ENCODE data around the gene MTERF4. TPM values are rescaled to one million over a fixed set of nuclear protein-coding genes. Genes with fewer than 3 reads are reported as not detected.

The MTERF4 gene
- polyA plus RNA-seq, 6 donors from 2014 or later, result 45.7 to 71.2 (median 58.3) TPM

DNA sequence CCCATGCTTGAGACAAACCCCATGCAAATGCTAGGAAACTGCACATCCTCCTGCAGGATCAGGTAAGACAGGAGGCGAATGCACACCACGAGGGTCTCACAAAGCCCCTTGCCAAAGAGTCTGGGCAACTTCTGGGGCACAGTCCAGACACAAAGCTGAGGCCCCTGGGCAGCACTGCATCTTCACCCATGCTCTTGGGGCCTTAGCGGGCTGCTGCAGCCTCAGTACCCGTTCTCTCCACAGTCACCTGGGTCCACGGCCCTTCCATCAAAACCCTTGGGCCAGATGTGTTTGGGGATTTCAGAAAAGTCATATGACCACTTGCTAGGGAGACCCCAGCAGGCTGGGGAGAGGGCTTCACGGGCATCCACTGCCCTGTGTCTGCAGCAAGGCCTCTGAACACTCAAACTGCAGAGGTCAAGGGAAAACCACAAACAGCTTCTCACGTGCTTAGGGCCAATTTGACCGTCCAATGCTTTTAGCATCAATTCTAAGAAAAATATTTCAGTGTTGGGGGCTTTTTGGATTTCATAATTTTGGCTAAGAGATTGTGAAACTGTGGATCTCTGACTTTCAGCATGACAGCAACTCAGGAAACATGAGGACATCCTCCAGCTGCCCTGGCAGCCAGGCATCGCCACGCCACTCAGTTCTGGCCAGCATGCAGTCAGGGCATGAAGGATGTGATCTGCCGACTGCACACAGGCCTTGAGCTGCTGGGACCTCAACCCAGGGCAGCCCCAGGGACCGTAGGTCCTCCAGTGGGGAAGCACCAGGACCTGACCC is 27.2 kb upstream of the MTERF4 start:
- DNase-seq (no peak), ATAC-seq (ENCODE audit: low read depth in 2 of 2) (no peak)
- Mint-ChIP-seq H3K9me3 (peaks cover 0 to 3% (median 0%) of the 10 kb centered on the region in 7 donors), H3K36me3 (peaks cover 4 to 10% of the 10 kb centered on the region in 2 donors), H3K27me3 (no peaks in the 10 kb centered on the region), H3K27ac (peak overlapping the region; percentile 77 to 100 (median 91)), H3K4me3 (peak overlapping the region in 3 of 8 donors; percentile 26 to 82 (median 66)), H3K4me1 (peaks cover 24 to 42% (median 30%) of the 10 kb centered on the region in 3 donors)

GRCh38 chr2:241128266-241128665 is 26.2 kb upstream of the MTERF4 start:
- Mint-ChIP-seq H3K4me3 (peak overlapping the region in 5 of 8 donors; percentile 50 to 85 (median 72)), H3K9me3 (peaks cover 0 to 3% (median 0%) of the 10 kb centered on the region in 7 donors), H3K4me1 (peaks cover 24 to 42% (median 30%) of the 10 kb centered on the region in 3 donors), H3K27ac (peak overlapping the region; percentile 94 to 100 (median 99)), H3K27me3 (no peaks in the 10 kb centered on the region), H3K36me3 (peaks cover 4 to 9% of the 10 kb centered on the region in 2 donors)
- DNase-seq (no peak), ATAC-seq (ENCODE audit: low read depth in 2 of 2) (no peak)

GRCh38 chr2:241126771-241127202 is 24.7 kb upstream of the MTERF4 start:
- Mint-ChIP-seq H3K27ac (peak overlapping the region; percentile 63 to 100 (median 99)), H3K4me3 (peak overlapping the region in 3 of 8 donors; percentile 15 to 82 (median 69)), H3K27me3 (no peaks in the 10 kb centered on the region), H3K4me1 (peaks cover 24 to 37% (median 30%) of the 10 kb centered on the region in 3 donors), H3K36me3 (peaks cover 0 to 6% of the 10 kb centered on the region in 2 donors), H3K9me3 (peaks cover 0 to 3% (median 0%) of the 10 kb centered on the region in 7 donors)
- ATAC-seq (ENCODE audit: low read depth in 2 of 2) (no peak), DNase-seq (no peak)

DNA sequence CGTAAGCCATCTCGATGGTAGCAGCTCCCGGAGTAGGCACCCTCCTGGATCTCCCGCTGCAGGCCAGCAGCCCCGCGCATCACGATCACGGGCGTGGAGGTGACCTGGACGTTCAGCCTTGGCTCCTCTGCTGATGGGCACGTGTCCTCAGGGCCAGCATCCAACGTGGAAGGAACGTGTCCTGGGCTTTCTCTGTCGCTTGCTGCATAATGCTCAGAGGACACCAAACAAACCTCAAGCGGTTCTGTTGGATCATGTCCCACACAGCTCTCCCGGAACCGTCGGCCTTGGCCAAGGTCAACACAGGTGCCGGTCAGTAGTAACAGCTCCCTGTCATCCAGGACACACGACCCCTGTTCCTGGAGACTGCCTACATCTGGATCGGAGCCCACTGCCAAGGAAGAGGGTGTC is 24.1 kb upstream of the MTERF4 start:
- Mint-ChIP-seq H3K9me3 (peaks cover 0 to 3% (median 0%) of the 10 kb centered on the region in 7 donors), H3K4me1 (peaks cover 24 to 37% (median 30%) of the 10 kb centered on the region in 3 donors), H3K27ac (peak overlapping the region; percentile 63 to 100 (median 84)), H3K27me3 (no peaks in the 10 kb centered on the region), H3K36me3 (peaks cover 2 to 8% of the 10 kb centered on the region in 2 donors), H3K4me3 (peak overlapping the region in 1 of 8 donors; percentile 50)
- DNase-seq, result no peak
- ATAC-seq (ENCODE audit: low read depth in 2 of 2), result no peak

DNA sequence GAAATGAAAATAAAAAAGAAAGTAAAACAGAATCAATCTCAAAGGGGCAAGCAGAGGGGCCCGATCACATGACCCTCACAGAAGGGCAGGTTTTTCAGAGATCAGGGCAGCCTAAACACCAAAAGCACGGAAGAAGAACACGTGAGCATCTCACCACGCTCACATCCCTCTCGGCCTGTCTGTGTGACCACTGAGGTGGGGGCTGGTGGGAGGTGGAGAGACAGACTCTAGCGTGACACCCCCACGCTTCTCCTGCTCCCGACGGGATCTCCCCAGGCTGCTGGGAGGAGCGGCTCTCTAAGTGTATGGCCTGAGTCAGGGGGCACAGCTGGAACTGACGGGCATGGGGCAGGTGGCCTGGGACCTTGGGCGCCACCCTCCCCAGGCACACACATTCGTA is 23.5 kb upstream of the MTERF4 start:
- Mint-ChIP-seq H3K4me1 (peaks cover 20 to 37% (median 30%) of the 10 kb centered on the region in 3 donors), H3K27ac (peak overlapping the region; percentile 22 to 100 (median 90)), H3K4me3 (peak overlapping the region in 4 of 8 donors; percentile 29 to 60 (median 40)), H3K27me3 (no peaks in the 10 kb centered on the region), H3K9me3 (peaks cover 0 to 3% (median 0%) of the 10 kb centered on the region in 7 donors), H3K36me3 (peaks cover 8 to 12% of the 10 kb centered on the region in 2 donors)
- ATAC-seq (ENCODE audit: low read depth in 2 of 2) (no peak), DNase-seq (no peak)

GRCh38 chr2:241123816-241124536 is 21.9 kb upstream of the MTERF4 start:
- Mint-ChIP-seq H3K9me3 (peaks cover 0 to 3% (median 0%) of the 10 kb centered on the region in 7 donors), H3K27ac (peak overlapping the region in 4 of 6 donors; percentile 18 to 90 (median 62)), H3K4me1 (peaks cover 16 to 33% (median 26%) of the 10 kb centered on the region in 3 donors), H3K4me3 (peak overlapping the region in 1 of 8 donors; percentile 35), H3K27me3 (no peaks in the 10 kb centered on the region), H3K36me3 (peaks cover 12 to 15% of the 10 kb centered on the region in 2 donors)
- DNase-seq, result no peak
- ATAC-seq (ENCODE audit: low read depth in 2 of 2), result no peak

DNA sequence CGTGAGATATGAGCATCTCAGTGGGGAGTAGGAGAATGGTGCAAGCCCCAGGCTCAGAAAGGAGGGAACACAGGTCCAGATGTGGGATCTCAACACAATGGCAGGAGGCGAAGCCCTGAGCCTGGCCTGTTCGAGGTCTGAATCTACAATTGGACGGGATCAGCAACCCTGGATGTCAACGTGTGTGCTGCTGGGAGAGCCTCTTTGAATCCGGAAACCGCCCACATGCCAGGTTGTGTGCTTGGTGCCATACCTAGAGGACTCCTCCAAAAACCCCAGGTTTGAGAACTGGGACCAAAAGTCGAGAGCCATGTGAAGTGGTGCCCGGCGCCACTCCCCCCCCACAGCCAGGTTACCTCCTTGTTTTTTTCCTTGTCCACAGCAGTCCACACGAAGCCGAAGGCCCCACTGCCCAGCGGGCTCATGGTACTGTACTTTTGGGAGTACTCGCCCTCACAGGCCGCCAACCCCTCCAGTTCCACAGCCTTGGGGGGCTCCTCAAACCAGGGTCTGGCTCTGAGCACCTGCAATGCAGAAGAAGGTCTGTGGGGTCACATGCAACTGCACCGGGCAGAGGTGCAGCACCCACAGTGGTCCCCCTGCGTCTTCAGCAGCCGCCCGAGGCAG is 20.4 kb upstream of the MTERF4 start:
- H3K9me3 Mint-ChIP-seq, result no peaks in the 10 kb centered on the region
- peak overlapping the region in 2 of 6 donors; percentile 9 to 69 for H3K27ac Mint-ChIP-seq
- ATAC-seq (ENCODE audit: low read depth in 2 of 2), result no peak
- peaks cover 12 to 23% of the 10 kb centered on the region in 2 donors for H3K36me3 Mint-ChIP-seq
- no peak for DNase-seq
- no peak overlapping the region for H3K4me3 Mint-ChIP-seq
- H3K4me1 Mint-ChIP-seq, result peaks cover 3 to 19% (median 16%) of the 10 kb centered on the region in 3 donors
- no peaks in the 10 kb centered on the region for H3K27me3 Mint-ChIP-seq

GRCh38 chr2:241121008-241121407 is 18.9 kb upstream of the MTERF4 start:
- peak overlapping the region in 2 of 6 donors; percentile 50 to 69 for H3K27ac Mint-ChIP-seq
- peaks cover 12 to 34% of the 10 kb centered on the region in 2 donors for H3K36me3 Mint-ChIP-seq
- ATAC-seq (ENCODE audit: low read depth in 2 of 2) (no peak), DNase-seq (no peak)
- peaks cover 0 to 6% (median 6%) of the 10 kb centered on the region in 3 donors for H3K4me1 Mint-ChIP-seq
- no peak overlapping the region for H3K4me3 Mint-ChIP-seq
- no peaks in the 10 kb centered on the region for H3K27me3 Mint-ChIP-seq
- H3K9me3 Mint-ChIP-seq, result no peaks in the 10 kb centered on the region

- peak overlapping the region in 2 of 6 donors; percentile 33 to 69 for H3K27ac Mint-ChIP-seq
- no peak for DNase-seq
Observed at GRCh38 chr2:241120440-241120839, 18.4 kb upstream of the MTERF4 start.

GRCh38 chr2:241118737-241119505 is 16.8 kb upstream of the MTERF4 start:
- DNase-seq, result no peak
- no peaks in the 10 kb centered on the region for H3K27me3 Mint-ChIP-seq
- no peak overlapping the region for H3K27ac Mint-ChIP-seq
- ATAC-seq (ENCODE audit: low read depth in 2 of 2), result no peak
- H3K4me3 Mint-ChIP-seq, result no peak overlapping the region
- no peaks in the 10 kb centered on the region for H3K4me1 Mint-ChIP-seq
- H3K36me3 Mint-ChIP-seq, result peaks cover 23 to 48% of the 10 kb centered on the region in 2 donors
- no peaks in the 10 kb centered on the region for H3K9me3 Mint-ChIP-seq

More at GRCh38 chr2:241120440-241120839, 18.4 kb upstream of the MTERF4 start:
- Mint-ChIP-seq H3K4me3 (no peak overlapping the region), H3K9me3 (no peaks in the 10 kb centered on the region), H3K36me3 (peaks cover 12 to 36% of the 10 kb centered on the region in 2 donors), H3K4me1 (peaks cover 0 to 1% (median 0%) of the 10 kb centered on the region in 3 donors), H3K27me3 (no peaks in the 10 kb centered on the region)
- no peak for ATAC-seq (ENCODE audit: low read depth in 2 of 2)

DNA sequence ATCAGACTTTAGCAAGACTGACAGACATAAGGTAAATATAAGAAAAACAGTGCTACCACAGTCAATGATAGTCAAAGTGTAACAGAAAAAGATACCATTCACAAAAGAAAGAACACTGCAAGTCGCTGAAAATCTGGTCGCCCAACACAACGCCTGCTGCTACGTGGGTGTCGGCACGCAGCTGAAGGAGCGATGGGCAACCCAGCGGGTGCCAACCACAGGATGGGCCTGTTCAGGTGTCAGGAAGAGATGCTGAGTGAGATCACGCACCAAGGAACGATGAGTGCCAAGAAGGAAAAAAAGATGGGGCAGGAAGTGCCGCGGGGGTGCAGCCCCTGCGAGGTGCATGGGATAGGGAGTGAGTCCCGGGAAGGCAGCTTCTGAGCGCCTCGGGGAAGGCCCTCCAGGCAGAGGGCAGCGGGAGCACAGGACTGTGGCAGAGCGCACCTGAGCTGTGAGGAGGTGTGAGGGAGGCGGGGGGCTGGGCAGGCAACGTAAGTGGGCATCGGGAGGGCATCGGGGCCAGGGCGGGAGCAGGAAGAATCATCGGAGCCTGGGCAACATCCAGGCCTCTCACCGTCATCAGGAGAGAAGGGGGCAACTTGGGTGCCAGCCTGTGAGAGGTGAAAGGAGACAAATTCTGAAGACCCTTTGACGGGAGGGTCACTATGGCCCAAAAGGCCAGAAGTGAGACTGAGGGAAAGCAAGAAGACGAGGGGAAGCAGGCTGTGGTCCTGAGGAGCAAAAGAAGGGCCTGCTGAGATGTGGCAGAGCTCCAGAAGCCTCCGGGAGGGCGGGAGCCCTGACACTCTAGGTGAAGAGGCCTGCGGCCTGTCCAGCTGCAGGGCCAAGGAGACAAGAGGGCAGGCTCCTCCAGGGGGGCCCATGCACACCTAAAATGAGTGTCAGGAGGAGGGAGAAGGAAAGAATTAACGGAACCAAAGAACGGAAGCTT is 14.8 kb upstream of the MTERF4 start:
- Mint-ChIP-seq H3K9me3 (no peaks in the 10 kb centered on the region), H3K27ac (peak overlapping the region in 2 of 6 donors; percentile 59 to 79), H3K27me3 (no peaks in the 10 kb centered on the region), H3K36me3 (peaks cover 18 to 48% of the 10 kb centered on the region in 2 donors), H3K4me1 (peaks cover 2 to 8% (median 7%) of the 10 kb centered on the region in 3 donors), H3K4me3 (no peak overlapping the region)
- no peak for ATAC-seq (ENCODE audit: low read depth in 2 of 2)
- DNase-seq, result no peak
